Fibroblast of skin of abdomen (primary cell): ENCODE results near the gene ZNF558. TPM values are rescaled to one million over a fixed set of nuclear protein-coding genes. Genes with fewer than 3 reads are reported as not detected.

Source experiments
- DNase-seq: peaks from one replicate; pipeline ENCODE4 v3.0.0-alpha.2; 2013
- polyA plus RNA-seq, 2 experiments: library from polyadenylated mRNA; unstranded; fragments of 120-200 nt; gene quantifications; one replicate each; pipeline ENCODE4 v1.2.1, GENCODE V29; 2013; ENCODE audit not compliant: insufficient read length in 2 of 2

The ZNF558 gene
- polyA plus RNA-seq (2013, experiment 1 of 2; ENCODE audit: insufficient read length): 13.6 TPM
- 14.7 TPM for polyA plus RNA-seq (2013, experiment 2 of 2; ENCODE audit: insufficient read length)

- DNase-seq: peak; percentile 97
These were observed at the start of gene ZNF558, which contains the start of gene MBD3L1 for GRCh38 chr19:8832132-8833021. Gene ZNF558, minus strand, starts transcription at chr19:8832304. Its CDS starts 9,645 bp downstream, at chr19:8822659. Gene MBD3L1, plus strand, starts transcription at chr19:8832377. Its CDS starts 10,302 bp downstream, at chr19:8842679.

DNA sequence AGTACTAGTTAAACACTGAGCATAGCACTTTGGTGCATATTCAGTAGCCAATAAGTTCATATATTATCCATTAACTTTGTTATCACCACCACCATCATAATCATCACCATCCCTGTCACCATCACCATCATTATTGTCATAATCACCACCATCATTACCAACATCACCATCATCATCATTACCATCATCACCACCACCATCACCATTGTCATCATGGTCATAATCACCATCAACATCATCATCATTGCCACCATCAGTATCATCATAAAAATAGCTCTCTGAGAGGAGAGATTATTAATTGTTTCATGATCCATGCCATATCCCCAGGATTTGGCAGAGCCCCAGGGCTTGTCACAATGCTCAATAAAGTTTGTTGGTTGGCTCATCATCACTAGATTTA lies 49.4 kb upstream of the ZNF558 start:
- DNase-seq: no peak

- DNase-seq: no peak
These were observed 48.9 kb upstream of the ZNF558 start for GRCh38 chr19:8880868-8881488.

DNA sequence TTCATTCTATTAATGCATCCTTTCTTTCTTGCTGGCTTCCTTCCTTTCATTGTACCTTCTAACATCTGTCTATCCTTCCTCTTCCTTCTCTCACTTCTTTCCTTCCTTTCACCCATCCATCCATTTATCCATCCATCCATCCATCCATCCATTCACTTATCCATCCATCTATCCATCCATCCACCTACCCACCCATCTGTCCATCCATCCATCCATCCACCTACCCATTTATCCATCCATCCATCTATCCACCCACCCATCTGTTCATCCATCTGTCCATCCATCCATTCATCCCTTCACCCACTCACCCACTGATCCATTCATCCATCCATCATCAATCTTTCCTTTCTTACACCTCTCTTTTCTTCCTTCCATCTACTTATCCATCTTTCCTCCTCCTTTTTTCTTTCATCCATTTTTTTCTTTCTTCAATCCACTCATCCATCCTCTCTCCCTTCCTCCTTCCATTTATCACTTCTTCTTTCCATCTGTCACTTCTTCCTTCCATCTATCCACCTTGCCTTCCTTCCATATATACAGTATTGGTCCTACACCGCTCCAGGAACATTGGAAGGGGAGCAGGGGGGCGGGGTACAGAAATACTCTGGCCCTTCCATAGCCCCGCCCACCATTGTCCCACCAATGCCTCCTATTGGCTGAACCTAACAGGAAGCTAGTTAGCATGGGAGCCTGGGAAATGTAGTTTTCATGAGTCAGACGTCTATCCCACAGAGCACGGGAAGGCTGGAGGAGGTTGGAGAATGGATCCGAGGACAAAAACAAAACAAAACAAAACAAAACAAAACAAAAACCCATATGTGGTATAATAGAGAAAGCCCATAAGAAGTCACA lies 46.0 kb upstream of the ZNF558 start:
- DNase-seq: no peak

GRCh38 chr19:8866344-8866743 lies 34.2 kb upstream of the ZNF558 start:
- DNase-seq: no peak

GRCh38 chr19:8858260-8858659 lies 26.2 kb upstream of the ZNF558 start:
- DNase-seq: no peak

DNA sequence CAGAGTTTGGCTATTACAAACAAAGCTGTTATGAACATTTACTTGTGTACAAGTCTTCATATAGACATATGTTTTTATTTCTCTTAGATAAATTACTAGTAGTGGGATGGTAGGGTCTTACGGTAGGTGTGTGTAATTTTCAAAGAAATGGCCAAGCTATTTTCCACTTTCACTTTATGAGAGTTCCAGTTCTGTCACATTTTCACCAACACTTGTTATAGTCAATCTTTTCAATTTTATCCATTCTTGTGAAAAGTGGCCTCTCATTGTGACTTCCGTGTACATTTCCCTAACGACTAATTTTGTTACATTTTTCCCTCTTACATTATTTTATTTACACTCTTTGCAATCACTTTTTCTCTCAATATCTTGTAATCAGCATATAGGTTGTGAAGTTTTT lies 18.4 kb upstream of the ZNF558 start:
- DNase-seq: no peak

- no peak for DNase-seq
These were observed 17.1 kb upstream of the ZNF558 start for GRCh38 chr19:8849232-8849631.

GRCh38 chr19:8846819-8847218 lies 14.7 kb upstream of the ZNF558 start:
- no peak for DNase-seq

DNA sequence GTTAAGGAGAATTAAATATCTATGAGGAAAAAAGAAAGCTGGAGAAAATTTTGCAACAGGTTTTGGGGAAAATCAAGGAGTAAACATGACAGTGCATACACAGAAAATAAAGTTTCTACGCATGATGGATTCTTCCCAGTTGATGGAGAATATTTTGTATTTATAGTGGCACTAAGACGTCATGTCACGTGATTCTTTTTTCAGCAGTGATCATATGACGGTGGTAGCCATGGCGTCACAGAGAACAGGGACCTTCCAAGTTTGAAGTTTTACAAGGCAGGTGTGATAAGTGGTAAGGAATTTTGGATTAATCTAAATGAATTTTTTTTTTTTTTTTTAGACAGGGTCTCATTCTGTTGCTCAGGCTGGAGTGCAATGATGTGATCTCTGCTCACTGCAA lies 8.6 kb upstream of the ZNF558 start:
- no peak for DNase-seq

DNA sequence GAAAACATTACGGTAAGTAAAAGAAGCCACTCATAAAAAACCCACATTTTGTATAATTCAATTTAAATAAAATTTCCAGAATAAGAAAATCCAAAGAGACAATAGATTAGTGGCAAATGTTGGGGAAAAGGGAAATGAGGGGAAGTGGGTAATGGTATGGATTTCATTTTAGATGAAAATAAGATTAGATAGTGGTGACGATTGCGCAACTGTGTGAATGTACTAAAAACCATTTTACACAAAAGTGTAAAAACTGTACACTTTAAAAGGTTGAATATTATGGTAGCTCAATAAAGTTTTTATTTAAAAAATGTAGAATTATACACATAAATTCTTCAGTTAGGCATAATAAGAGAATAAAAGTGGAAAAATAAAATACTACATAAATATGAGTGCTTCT lies 3.8 kb upstream of the ZNF558 start:
- no peak for DNase-seq

- DNase-seq: no peak
These were observed 3.3 kb upstream of the ZNF558 start for GRCh38 chr19:8835446-8835845.

DNA sequence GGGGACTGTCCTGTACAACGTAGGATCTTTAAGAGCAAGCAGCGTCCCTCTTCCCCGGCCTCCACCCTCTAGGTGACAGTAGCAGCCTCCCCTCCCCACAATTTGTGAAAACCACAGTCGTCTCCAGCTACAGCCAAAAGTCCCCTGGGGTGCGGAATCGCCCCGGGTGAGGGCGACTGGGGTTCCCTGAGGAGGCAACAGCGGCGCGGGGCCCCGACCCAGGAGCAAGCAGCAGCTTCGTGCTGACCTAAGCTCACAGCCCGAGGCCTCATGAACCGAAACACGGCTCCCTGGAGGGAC lies 322 bp downstream of the ZNF558 start:
- DNase-seq: no peak

DNA sequence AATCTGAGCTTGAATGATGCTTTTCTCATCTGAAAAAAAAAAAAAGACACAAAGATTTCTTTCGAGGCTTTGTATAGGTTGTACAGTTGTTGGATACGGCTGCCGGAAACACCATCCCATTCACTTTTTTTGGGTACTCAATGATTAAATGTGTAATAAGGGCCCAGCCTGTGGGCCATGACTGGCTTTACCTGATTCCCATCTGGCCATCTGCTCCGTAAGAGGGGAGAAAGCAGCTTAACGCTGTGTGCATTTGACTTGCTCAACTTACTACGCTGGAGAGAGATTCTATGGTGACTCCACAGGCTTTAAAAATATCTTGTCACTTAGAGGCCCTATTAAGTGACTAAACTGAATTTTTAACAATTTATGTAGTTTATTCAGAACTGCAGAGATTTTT lies 731 bp downstream of the ZNF558 start:
- DNase-seq: no peak

DNA sequence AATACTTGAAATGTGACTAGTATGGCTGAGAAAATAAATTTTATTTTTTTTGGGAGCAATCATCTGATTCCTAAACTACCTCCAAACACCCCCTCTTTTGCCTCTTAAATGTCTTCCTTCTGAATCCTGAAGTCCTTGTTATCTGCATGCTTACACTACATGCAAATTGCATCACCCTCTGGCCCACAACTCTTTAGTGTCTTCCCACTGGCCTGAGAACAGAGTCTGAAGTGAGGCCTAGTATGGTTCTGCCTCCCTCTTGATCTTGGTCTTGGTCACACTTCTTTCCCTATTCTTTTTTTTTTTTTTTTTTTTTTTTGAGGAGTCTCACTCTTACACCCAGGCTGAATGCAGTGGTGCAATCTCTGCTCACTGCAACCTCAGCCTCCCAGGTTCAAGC lies 4.8 kb downstream of the ZNF558 start:
- no peak for DNase-seq

- DNase-seq: no peak
These were observed 5.7 kb downstream of the ZNF558 start for GRCh38 chr19:8826371-8826770.

DNA sequence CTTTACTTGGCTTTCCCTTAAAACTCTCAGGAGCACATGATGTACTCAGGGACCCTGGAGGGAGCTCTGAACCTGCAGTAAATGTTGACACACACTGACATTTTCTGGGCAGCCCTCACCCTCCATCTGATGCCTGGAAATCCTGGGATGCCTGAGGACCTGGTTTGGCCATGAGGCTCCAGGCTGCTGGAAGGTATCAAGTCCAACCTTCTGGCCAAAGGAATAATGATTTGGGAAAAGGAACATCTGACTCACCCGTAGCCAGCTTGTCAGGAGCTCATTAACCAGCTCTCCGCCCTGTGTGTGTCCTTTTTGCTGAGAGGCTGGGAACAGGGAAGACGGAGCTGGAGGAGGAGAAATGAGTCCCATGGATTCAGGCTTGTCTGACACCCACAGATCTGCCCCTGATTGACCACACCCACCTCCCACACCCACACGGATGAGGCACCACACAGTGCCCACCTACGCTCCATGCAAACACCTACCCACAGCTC lies 10.3 kb downstream of the ZNF558 start:
- DNase-seq: no peak

GRCh38 chr19:8820234-8820633 lies 11.9 kb downstream of the ZNF558 start:
- no peak for DNase-seq

DNA sequence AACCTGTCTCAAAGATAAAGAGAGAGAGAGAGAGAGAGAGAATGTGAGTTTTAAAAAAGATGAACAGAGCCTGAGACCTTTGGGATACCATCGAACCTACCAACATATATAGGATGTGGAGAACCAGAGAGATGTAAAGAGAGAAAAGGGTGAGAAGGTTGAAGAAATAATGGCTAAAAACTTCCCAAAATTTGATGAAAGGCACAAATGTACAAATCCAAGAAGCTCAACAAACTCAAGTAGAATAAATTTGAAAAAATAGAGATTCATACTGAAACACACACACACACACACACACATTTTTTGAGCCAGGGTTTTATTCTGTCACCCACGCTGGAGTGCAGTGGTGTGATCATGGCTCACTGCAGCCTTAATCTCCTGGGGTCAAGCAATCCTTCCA lies 16.3 kb downstream of the ZNF558 start:
- DNase-seq: no peak

GRCh38 chr19:8814176-8814575 lies 17.9 kb downstream of the ZNF558 start:
- no peak for DNase-seq

- no peak for DNase-seq
These were observed 20.6 kb downstream of the ZNF558 start for GRCh38 chr19:8811315-8812172.

- no peak for DNase-seq
These were observed 25.4 kb downstream of the ZNF558 start for GRCh38 chr19:8806661-8807060.
